ENCODE data around the gene MROH7.

The MROH7 gene

GRCh38 chr1:54663725-54664124 lies 22.1 kb downstream of the MROH7 start:
- no peak overlapping the region for H2BK12ac ChIP-seq (ENCODE audit: low read length in 2 of 2)
- peaks cover 4 to 8% of the 10 kb centered on the region in 2 experiments for H3K27me3 ChIP-seq (ENCODE audit: control insufficient read depth in 1 of 2, insufficient read depth in 1 of 2, low read length in 2 of 2)
- no peak overlapping the region for H3K14ac ChIP-seq (ENCODE audit: low read length in 2 of 2)
- peaks cover 2% of the 10 kb centered on the region for H3K9me3 ChIP-seq (ENCODE audit: control insufficient read depth, low read length)
- H3K4me2 ChIP-seq (ENCODE audit: low read length, poor library complexity, severe bottlenecking) = no peak overlapping the region
- WGBS = 85% methylated on average over 4 of the region's 4 CpGs
- H3K23ac ChIP-seq (ENCODE audit: low read length in 2 of 2) = no peak overlapping the region
- no peak overlapping the region for H4K91ac ChIP-seq (ENCODE audit: low read length)
- no peak overlapping the region for H2AK5ac ChIP-seq (ENCODE audit: low read length, severe bottlenecking)
- no peak overlapping the region for H2AFZ ChIP-seq (ENCODE audit: low read depth, low read length)
- no peak overlapping the region for H3K9ac ChIP-seq (ENCODE audit: low read length)
- H3K36me3 ChIP-seq (ENCODE audit: control insufficient read depth in 1 of 2, insufficient read depth in 2 of 2, low read depth in 1 of 2, low read length in 2 of 2) = no peaks in the 10 kb centered on the region
- no peak overlapping the region for H3K4me3 ChIP-seq (ENCODE audit: insufficient read depth in 1 of 2, low read depth in 1 of 2, low read length in 2 of 2)
- no peak overlapping the region for H2BK5ac ChIP-seq (ENCODE audit: low read depth, low read length, poor library complexity, severe bottlenecking)
- no peak overlapping the region for H3K4ac ChIP-seq (ENCODE audit: low read depth in 1 of 2, low read length in 2 of 2)
- H3K18ac ChIP-seq (ENCODE audit: low read depth in 1 of 2, low read length in 2 of 2) = no peak overlapping the region
- H2BK120ac ChIP-seq (ENCODE audit: low read depth, low read length) = no peak overlapping the region
- no peak overlapping the region for H3K27ac ChIP-seq (ENCODE audit: low read length, poor library complexity, severe bottlenecking)
- no peaks in the 10 kb centered on the region for H3K79me1 ChIP-seq (replicated peaks; ENCODE audit: low read length, poor library complexity, severe bottlenecking)
- H4K8ac ChIP-seq (ENCODE audit: low read length) = no peak overlapping the region
- no peak overlapping the region for H2BK15ac ChIP-seq (ENCODE audit: low read depth, poor library complexity, severe bottlenecking)
- no peak for DNase-seq
- no peaks in the 10 kb centered on the region for H3K4me1 ChIP-seq (ENCODE audit: control insufficient read depth, insufficient read depth, low read depth, low read length)

- no peak for DNase-seq
Measured at GRCh38 chr1:54664364-54664763, 22.8 kb downstream of the MROH7 start.

GRCh38 chr1:54665852-54666251 lies 24.3 kb downstream of the MROH7 start:
- Histone ChIP-seq H3K9me3 (ENCODE audit: control insufficient read depth, low read length) (no peaks in the 10 kb centered on the region), H3K27ac (ENCODE audit: low read length, poor library complexity, severe bottlenecking) (no peak overlapping the region), H3K4me3 (ENCODE audit: insufficient read depth in 1 of 2, low read depth in 1 of 2, low read length in 2 of 2) (no peak overlapping the region), H3K23ac (ENCODE audit: low read length in 2 of 2) (no peak overlapping the region), H3K18ac (ENCODE audit: low read depth in 1 of 2, low read length in 2 of 2) (no peak overlapping the region), H2BK5ac (ENCODE audit: low read depth, low read length, poor library complexity, severe bottlenecking) (no peak overlapping the region), H3K4me2 (ENCODE audit: low read length, poor library complexity, severe bottlenecking) (no peak overlapping the region), H3K27me3 (ENCODE audit: control insufficient read depth in 1 of 2, insufficient read depth in 1 of 2, low read length in 2 of 2) (peaks cover 9 to 18% of the 10 kb centered on the region in 2 experiments), H3K4me1 (ENCODE audit: control insufficient read depth, insufficient read depth, low read depth, low read length) (no peaks in the 10 kb centered on the region), H3K4ac (ENCODE audit: low read depth in 1 of 2, low read length in 2 of 2) (no peak overlapping the region), H2BK12ac (ENCODE audit: low read length in 2 of 2) (no peak overlapping the region), H3K36me3 (ENCODE audit: control insufficient read depth in 1 of 2, insufficient read depth in 2 of 2, low read depth in 1 of 2, low read length in 2 of 2) (no peaks in the 10 kb centered on the region), H3K9ac (ENCODE audit: low read length) (no peak overlapping the region), H3K14ac (ENCODE audit: low read length in 2 of 2) (no peak overlapping the region), H4K8ac (ENCODE audit: low read length) (no peak overlapping the region), H2AFZ (ENCODE audit: low read depth, low read length) (no peak overlapping the region), H2BK15ac (ENCODE audit: low read depth, poor library complexity, severe bottlenecking) (no peak overlapping the region), H4K91ac (ENCODE audit: low read length) (no peak overlapping the region), H2BK120ac (ENCODE audit: low read depth, low read length) (no peak overlapping the region), H3K79me1 (replicated peaks; ENCODE audit: low read length, poor library complexity, severe bottlenecking) (no peaks in the 10 kb centered on the region), H2AK5ac (ENCODE audit: low read length, severe bottlenecking) (no peak overlapping the region)
- DNase-seq = no peak
- 84% methylated on average over 5 of the region's 5 CpGs for WGBS

More at GRCh38 chr1:54664364-54664763, 22.8 kb downstream of the MROH7 start:
- no peak overlapping the region for H2BK5ac ChIP-seq (ENCODE audit: low read depth, low read length, poor library complexity, severe bottlenecking)
- no peak overlapping the region for H4K91ac ChIP-seq (ENCODE audit: low read length)
- no peak overlapping the region for H2BK12ac ChIP-seq (ENCODE audit: low read length in 2 of 2)
- no peak overlapping the region for H3K23ac ChIP-seq (ENCODE audit: low read length in 2 of 2)
- no peak overlapping the region for H3K4me3 ChIP-seq (ENCODE audit: insufficient read depth in 1 of 2, low read depth in 1 of 2, low read length in 2 of 2)
- 88% methylated on average over 4 of the region's 4 CpGs for WGBS
- no peak overlapping the region for H2AK5ac ChIP-seq (ENCODE audit: low read length, severe bottlenecking)
- no peaks in the 10 kb centered on the region for H3K36me3 ChIP-seq (ENCODE audit: control insufficient read depth in 1 of 2, insufficient read depth in 2 of 2, low read depth in 1 of 2, low read length in 2 of 2)
- no peaks in the 10 kb centered on the region for H3K9me3 ChIP-seq (ENCODE audit: control insufficient read depth, low read length)
- no peaks in the 10 kb centered on the region for H3K79me1 ChIP-seq (replicated peaks; ENCODE audit: low read length, poor library complexity, severe bottlenecking)
- H2BK15ac ChIP-seq (ENCODE audit: low read depth, poor library complexity, severe bottlenecking) = no peak overlapping the region
- H3K4ac ChIP-seq (ENCODE audit: low read depth in 1 of 2, low read length in 2 of 2) = no peak overlapping the region
- H4K8ac ChIP-seq (ENCODE audit: low read length) = no peak overlapping the region
- no peak overlapping the region for H2AFZ ChIP-seq (ENCODE audit: low read depth, low read length)
- H3K27ac ChIP-seq (ENCODE audit: low read length, poor library complexity, severe bottlenecking) = no peak overlapping the region
- H2BK120ac ChIP-seq (ENCODE audit: low read depth, low read length) = no peak overlapping the region
- H3K4me1 ChIP-seq (ENCODE audit: control insufficient read depth, insufficient read depth, low read depth, low read length) = no peaks in the 10 kb centered on the region
- no peak overlapping the region for H3K4me2 ChIP-seq (ENCODE audit: low read length, poor library complexity, severe bottlenecking)
- H3K9ac ChIP-seq (ENCODE audit: low read length) = no peak overlapping the region
- H3K27me3 ChIP-seq (ENCODE audit: control insufficient read depth in 1 of 2, insufficient read depth in 1 of 2, low read length in 2 of 2) = peaks cover 8 to 15% of the 10 kb centered on the region in 2 experiments
- no peak overlapping the region for H3K18ac ChIP-seq (ENCODE audit: low read depth in 1 of 2, low read length in 2 of 2)
- H3K14ac ChIP-seq (ENCODE audit: low read length in 2 of 2) = no peak overlapping the region

GRCh38 chr1:54666333-54666732 lies 24.7 kb downstream of the MROH7 start:
- H3K79me1 ChIP-seq (replicated peaks; ENCODE audit: low read length, poor library complexity, severe bottlenecking) = no peaks in the 10 kb centered on the region
- H2AK5ac ChIP-seq (ENCODE audit: low read length, severe bottlenecking) = no peak overlapping the region
- no peak overlapping the region for H2BK5ac ChIP-seq (ENCODE audit: low read depth, low read length, poor library complexity, severe bottlenecking)
- H3K36me3 ChIP-seq (ENCODE audit: control insufficient read depth in 1 of 2, insufficient read depth in 2 of 2, low read depth in 1 of 2, low read length in 2 of 2) = no peaks in the 10 kb centered on the region
- no peak overlapping the region for H2AFZ ChIP-seq (ENCODE audit: low read depth, low read length)
- H2BK15ac ChIP-seq (ENCODE audit: low read depth, poor library complexity, severe bottlenecking) = no peak overlapping the region
- WGBS = 97% methylated on average over 5 of the region's 6 CpGs
- no peak overlapping the region for H3K18ac ChIP-seq (ENCODE audit: low read depth in 1 of 2, low read length in 2 of 2)
- H3K9me3 ChIP-seq (ENCODE audit: control insufficient read depth, low read length) = no peaks in the 10 kb centered on the region
- H3K27ac ChIP-seq (ENCODE audit: low read length, poor library complexity, severe bottlenecking) = no peak overlapping the region
- H3K14ac ChIP-seq (ENCODE audit: low read length in 2 of 2) = no peak overlapping the region
- no peak overlapping the region for H4K91ac ChIP-seq (ENCODE audit: low read length)
- peaks cover 9 to 18% of the 10 kb centered on the region in 2 experiments for H3K27me3 ChIP-seq (ENCODE audit: control insufficient read depth in 1 of 2, insufficient read depth in 1 of 2, low read length in 2 of 2)
- H4K8ac ChIP-seq (ENCODE audit: low read length) = no peak overlapping the region
- no peak for DNase-seq
- no peaks in the 10 kb centered on the region for H3K4me1 ChIP-seq (ENCODE audit: control insufficient read depth, insufficient read depth, low read depth, low read length)
- no peak overlapping the region for H3K4ac ChIP-seq (ENCODE audit: low read depth in 1 of 2, low read length in 2 of 2)
- H3K9ac ChIP-seq (ENCODE audit: low read length) = no peak overlapping the region
- no peak overlapping the region for H3K23ac ChIP-seq (ENCODE audit: low read length in 2 of 2)
- H3K4me2 ChIP-seq (ENCODE audit: low read length, poor library complexity, severe bottlenecking) = no peak overlapping the region
- H2BK120ac ChIP-seq (ENCODE audit: low read depth, low read length) = no peak overlapping the region
- H2BK12ac ChIP-seq (ENCODE audit: low read length in 2 of 2) = no peak overlapping the region
- H3K4me3 ChIP-seq (ENCODE audit: insufficient read depth in 1 of 2, low read depth in 1 of 2, low read length in 2 of 2) = no peak overlapping the region

Data from mesenchymal stem cell (in vitro differentiated cells and primary cell).